Neural progenitor cell (in vitro differentiated cells): ENCODE results near the gene COL23A1. TPM values are rescaled to one million over a fixed set of nuclear protein-coding genes. Genes with fewer than 3 reads are reported as not detected.
A peak's percentile ranks its signal among the peaks of the same experiment; 100 is the strongest.

Source experiments
- DNase-seq: peaks from one replicate; pipeline ENCODE4 v3.0.0-alpha.2; 2016; ENCODE audit warnings: low spot score
- H2AFZ ChIP-seq: fragments of 200-600 bp; sonication (generic); replicated peaks from 2 replicates; pipeline ENCODE4 v1.6.1; 2016; ENCODE audit warnings: antibody characterized with exemption
- H3F3A ChIP-seq: fragments of 200-600 bp; sonication (generic); 2 replicates; pipeline ENCODE4 v1.6.1; 2016; ENCODE audit warnings: antibody characterized with exemption, low read depth
- H3K27ac ChIP-seq: fragments of 200-600 bp; sonication (generic); 2 replicates; pipeline ENCODE4 v1.5.1; 2016; ENCODE audit warnings: mild to moderate bottlenecking
- H3K27me3 ChIP-seq: fragments of 200-600 bp; sonication (generic); 2 replicates; pipeline ENCODE4 v1.6.1; 2016; ENCODE audit warnings: mild to moderate bottlenecking, moderate library complexity
- H3K36me3 ChIP-seq: fragments of 200-600 bp; sonication (generic); 2 replicates; pipeline ENCODE4 v1.5.1; 2016
- H3K4me1 ChIP-seq: fragments of 200-600 bp; sonication (generic); 2 replicates; pipeline ENCODE4 v1.6.1; 2016; ENCODE audit warnings: mixed run types
- H3K4me2 ChIP-seq: fragments of 200-600 bp; sonication (generic); 2 replicates; pipeline ENCODE4 v1.6.1; 2016
- H3K4me3 ChIP-seq: fragments of 200-600 bp; sonication (generic); 2 replicates; pipeline ENCODE4 v1.5.1; 2016
- H3K79me2 ChIP-seq: fragments of 200-600 bp; sonication (generic); 2 replicates; pipeline ENCODE4 v1.6.1; 2016; ENCODE audit warnings: low read depth
- H3K9ac ChIP-seq: fragments of 200-600 bp; sonication (generic); 2 replicates; pipeline ENCODE4 v1.6.1; 2016
- H3K9me3 ChIP-seq: fragments of 200-600 bp; sonication (generic); 2 replicates; pipeline ENCODE4 v1.5.1; 2016; ENCODE audit warnings: low read depth
- H4K20me1 ChIP-seq: fragments of 200-600 bp; sonication (generic); 2 replicates; pipeline ENCODE4 v1.6.1; 2016; ENCODE audit warnings: low read depth
- H3K27ac Mint-ChIP-seq: 3 replicates; pipeline ENCODE4 v1.8.0; 2021; ENCODE audit warnings: mixed read lengths
- H3K27me3 Mint-ChIP-seq: 2 replicates; pipeline ENCODE4 v1.8.0; 2022; ENCODE audit warnings: low read depth, mild to moderate bottlenecking, inconsistent platforms, moderate library complexity, mixed read lengths; ENCODE audit not compliant: insufficient read depth
- H3K36me3 Mint-ChIP-seq: 3 replicates; pipeline ENCODE4 v1.8.0; 2021; ENCODE audit warnings: mixed read lengths
- H3K4me1 Mint-ChIP-seq: 3 replicates; pipeline ENCODE4 v1.8.0; 2021; ENCODE audit warnings: mixed read lengths
- H3K4me3 Mint-ChIP-seq: 3 replicates; pipeline ENCODE4 v1.8.0; 2021; ENCODE audit warnings: mild to moderate bottlenecking, moderate library complexity, mixed read lengths
- H3K9me3 Mint-ChIP-seq: 3 replicates; pipeline ENCODE4 v1.8.0; 2020; ENCODE audit warnings: mixed read lengths
- CTCF ChIP-seq: fragments of 200-600 bp; sonication (generic); IDR thresholded peaks from 2 replicates; pipeline ENCODE4 v1.5.1; 2017; ENCODE audit warnings: antibody characterized with exemption, mild to moderate bottlenecking
- EZH2 ChIP-seq: fragments of 200-600 bp; sonication (generic); IDR thresholded peaks from 2 replicates; pipeline ENCODE4 v1.6.1; 2017; ENCODE audit warnings: antibody characterized with exemption, mild to moderate bottlenecking, moderate library complexity
- EZH2phosphoT487 ChIP-seq: fragments of 200-600 bp; sonication (generic); IDR thresholded peaks from 2 replicates; pipeline ENCODE4 v1.6.1; 2017; ENCODE audit warnings: antibody characterized with exemption
- total RNA-seq: library from RNA; depleted of rRNA; stranded (reverse); fragments of >200 nt; gene quantifications from 2 replicates; pipeline ENCODE4 v1.2.3, GENCODE V29; 2015; ENCODE audit warnings: low replicate concordance

The COL23A1 gene
- total RNA-seq, 1 donor from 2014 or later = not detected

GRCh38 chr5:178391480-178391879 lies 198.7 kb downstream of the COL23A1 start:
- H4K20me1 ChIP-seq = no peaks in the 10 kb centered on the region
- no peaks in the 10 kb centered on the region for H3K36me3 ChIP-seq
- H3K9ac ChIP-seq = no peak overlapping the region
- no peaks in the 10 kb centered on the region for H3K27me3 ChIP-seq
- H3K27ac ChIP-seq = no peak overlapping the region
- H3K9me3 ChIP-seq = no peaks in the 10 kb centered on the region
- H3K36me3 Mint-ChIP-seq = no peaks in the 10 kb centered on the region
- no peak overlapping the region for H3K27ac Mint-ChIP-seq
- no peak overlapping the region for H2AFZ ChIP-seq
- DNase-seq = no peak
- no peaks in the 10 kb centered on the region for H3K9me3 Mint-ChIP-seq
- H3K4me1 Mint-ChIP-seq = peaks cover 50% of the 10 kb centered on the region
- H3K4me1 ChIP-seq = peaks cover 7% of the 10 kb centered on the region
- H3F3A ChIP-seq = no peaks in the 10 kb centered on the region
- H3K4me2 ChIP-seq = no peak overlapping the region
- H3K4me3 ChIP-seq = no peak overlapping the region
- TF ChIP-seq EZH2phosphoT487 (no peak), CTCF (no peak), EZH2 (no peak)
- H3K79me2 ChIP-seq = no peaks in the 10 kb centered on the region
- H3K4me3 Mint-ChIP-seq = no peak overlapping the region
- H3K27me3 Mint-ChIP-seq = peaks cover 13% of the 10 kb centered on the region

GRCh38 chr5:178389796-178390195 lies 200.4 kb downstream of the COL23A1 start:
- no peak overlapping the region for H3K27ac Mint-ChIP-seq

GRCh38 chr5:178389026-178389729 lies 201.0 kb downstream of the COL23A1 start:
- peaks cover 15% of the 10 kb centered on the region for H3K27me3 Mint-ChIP-seq

More at GRCh38 chr5:178389796-178390195, 200.4 kb downstream of the COL23A1 start:
- Mint-ChIP-seq H3K4me1 (peaks cover 62% of the 10 kb centered on the region), H3K36me3 (no peaks in the 10 kb centered on the region), H3K27me3 (peaks cover 15% of the 10 kb centered on the region), H3K9me3 (no peaks in the 10 kb centered on the region), H3K4me3 (no peak overlapping the region)
- H4K20me1 ChIP-seq = no peaks in the 10 kb centered on the region
- H3K36me3 ChIP-seq = no peaks in the 10 kb centered on the region
- peaks cover 7% of the 10 kb centered on the region for H3K4me1 ChIP-seq
- H3F3A ChIP-seq = no peaks in the 10 kb centered on the region
- no peak for TF ChIP-seq EZH2
- TF ChIP-seq CTCF = no peak
- TF ChIP-seq EZH2phosphoT487 = no peak
- H3K9me3 ChIP-seq = no peaks in the 10 kb centered on the region
- no peak overlapping the region for H3K9ac ChIP-seq
- no peak overlapping the region for H2AFZ ChIP-seq
- H3K4me3 ChIP-seq = no peak overlapping the region
- no peaks in the 10 kb centered on the region for H3K27me3 ChIP-seq
- no peak overlapping the region for H3K27ac ChIP-seq
- H3K79me2 ChIP-seq = no peaks in the 10 kb centered on the region
- peak; percentile 46 for DNase-seq
- no peak overlapping the region for H3K4me2 ChIP-seq

More at GRCh38 chr5:178389026-178389729, 201.0 kb downstream of the COL23A1 start:
- Histone ChIP-seq H3K4me3 (no peak overlapping the region), H3K9ac (no peak overlapping the region), H2AFZ (no peak overlapping the region), H3K36me3 (no peaks in the 10 kb centered on the region), H3K9me3 (no peaks in the 10 kb centered on the region), H3K27ac (no peak overlapping the region), H3K79me2 (no peaks in the 10 kb centered on the region), H3F3A (no peaks in the 10 kb centered on the region), H3K4me1 (peaks cover 12% of the 10 kb centered on the region), H4K20me1 (no peaks in the 10 kb centered on the region), H3K4me2 (no peak overlapping the region), H3K27me3 (no peaks in the 10 kb centered on the region)
- H3K9me3 Mint-ChIP-seq = no peaks in the 10 kb centered on the region
- TF ChIP-seq CTCF = no peak
- no peak for TF ChIP-seq EZH2phosphoT487
- TF ChIP-seq EZH2 = no peak
- H3K4me1 Mint-ChIP-seq = peaks cover 66% of the 10 kb centered on the region
- no peaks in the 10 kb centered on the region for H3K36me3 Mint-ChIP-seq
- H3K4me3 Mint-ChIP-seq = no peak overlapping the region
- peak overlapping the region; percentile 62 for H3K27ac Mint-ChIP-seq
- no peak for DNase-seq
